T47D (cell line): ENCODE results near the gene UBE2R2.
A peak's percentile ranks its signal among the peaks of the same experiment; 100 is the strongest.
"Not testable (repeated sequence)": the region's sequence is repeated elsewhere in the genome, so short reads cannot be mapped to it uniquely, and the experiment has no call there.

ENCODE experiments used
- DNase-seq, 2 experiments: peaks; one replicate each; pipeline versions ENCODE4 v3.0.0 to v3.0.0-alpha.2; 2011 to 2012; ENCODE audit warnings: low read depth in 1 of 2, low spot score in 1 of 2
- JUND ChIP-seq: IDR thresholded peaks from 2 replicates; pipeline ENCODE4 v1.6.1; 2012; ENCODE audit warnings: low read depth
- in situ Hi-C: cut with HindIII; loops from 2 replicates; pipeline ENCODE4 v1.10.0; 2016; ENCODE audit warnings: low sequenced_read_pairs, low pct_unique_long_range_greater_than_20kb

UBE2R2 gene

DNA sequence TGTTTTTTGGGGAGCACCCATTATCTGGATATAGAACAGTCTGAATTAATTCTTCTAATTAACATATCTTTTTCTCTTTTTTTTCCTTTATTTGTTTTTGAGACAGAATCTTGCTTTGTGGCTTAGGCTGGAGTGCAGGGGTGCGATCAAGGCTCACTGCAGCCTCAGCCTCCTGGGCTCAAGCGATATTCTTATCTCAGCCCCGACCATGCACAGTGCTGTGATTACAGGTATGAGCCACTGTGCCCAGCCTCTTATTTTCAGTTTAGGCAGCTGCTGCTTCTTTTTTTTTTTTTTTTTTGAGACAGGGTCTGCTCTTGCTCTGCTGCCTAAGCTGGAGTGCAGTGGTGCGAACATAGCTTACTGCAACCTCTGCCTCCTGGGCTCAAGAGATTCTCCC is 20.2 kb downstream of the UBE2R2 start:
- TF ChIP-seq JUND: no peak
- no peak for DNase-seq
- in situ Hi-C loops: no loop called here

DNA sequence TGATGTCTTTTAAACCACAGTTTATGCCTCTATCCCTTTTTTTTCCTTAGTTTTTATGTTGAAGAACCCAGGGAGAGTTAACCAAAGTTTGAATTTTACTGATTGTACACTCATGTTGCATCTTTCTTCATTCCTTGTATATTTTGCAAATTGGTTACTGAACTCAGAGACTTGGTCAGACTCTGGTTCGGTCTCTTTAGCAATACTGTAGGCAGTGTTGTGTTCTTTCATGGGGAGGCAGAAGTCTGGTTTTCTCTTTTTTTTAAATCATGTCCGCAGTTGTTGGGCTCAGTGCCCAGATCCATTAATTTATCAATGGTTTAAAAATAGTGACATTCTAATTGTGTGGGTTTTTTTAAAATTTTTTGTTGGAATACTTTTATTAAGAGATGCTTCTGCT is 23.4 kb downstream of the UBE2R2 start:
- in situ Hi-C loops: no loop called here
- DNase-seq: no peak
- no peak for TF ChIP-seq JUND

DNA sequence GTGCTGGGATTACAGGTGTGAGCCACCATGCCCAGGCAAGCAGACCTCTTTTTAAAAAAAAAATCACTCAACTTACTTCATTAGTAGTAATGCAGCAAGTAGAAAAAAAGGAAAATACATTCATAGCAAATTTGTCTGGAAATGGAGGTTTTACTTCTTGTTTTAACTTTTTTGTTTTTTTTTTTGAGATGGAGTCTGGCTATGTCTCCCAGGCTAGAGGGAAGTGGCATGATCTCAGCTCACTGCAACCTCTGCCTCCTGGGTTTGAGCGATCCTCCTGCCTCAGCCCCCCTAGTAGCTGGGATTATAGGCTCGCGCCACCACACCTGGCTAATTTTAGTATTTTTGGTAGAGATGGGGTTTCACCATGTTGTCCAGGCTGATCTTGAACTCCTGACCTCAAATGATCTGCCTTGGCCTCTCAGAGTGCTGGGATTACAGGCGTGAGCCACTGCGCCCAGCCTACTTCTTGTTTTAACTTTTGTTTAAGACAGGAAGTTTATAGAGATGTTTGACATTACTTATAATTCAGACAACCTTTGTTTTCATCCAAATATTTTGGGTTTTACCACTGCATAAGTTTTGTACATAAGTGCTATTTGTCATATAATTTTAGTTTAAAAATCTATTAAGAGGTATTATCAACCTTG is 26.5 kb downstream of the UBE2R2 start:
- TF ChIP-seq JUND: no peak
- in situ Hi-C loops: no loop called here
- DNase-seq: no peak

DNA sequence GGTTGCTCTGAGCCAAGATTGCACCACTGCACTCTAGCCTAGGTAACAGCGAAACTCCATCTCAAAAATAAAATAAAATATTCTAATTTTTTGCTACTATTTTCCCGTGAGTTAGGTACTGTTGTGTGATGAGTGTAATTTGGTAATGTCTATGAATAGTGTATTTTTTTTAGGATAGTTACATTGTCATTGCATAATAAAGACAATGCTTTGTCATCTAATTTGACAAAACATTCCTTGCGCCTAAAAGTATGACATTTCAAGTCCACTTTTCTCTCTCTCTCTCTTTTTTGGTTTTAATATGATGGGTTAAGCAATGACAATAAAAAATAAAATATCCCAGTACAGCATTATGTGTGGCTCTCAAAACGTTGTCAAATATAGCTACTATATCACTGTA is 29.3 kb downstream of the UBE2R2 start:
- in situ Hi-C loops: no loop called here
- DNase-seq: no peak
- TF ChIP-seq JUND: no peak

DNA sequence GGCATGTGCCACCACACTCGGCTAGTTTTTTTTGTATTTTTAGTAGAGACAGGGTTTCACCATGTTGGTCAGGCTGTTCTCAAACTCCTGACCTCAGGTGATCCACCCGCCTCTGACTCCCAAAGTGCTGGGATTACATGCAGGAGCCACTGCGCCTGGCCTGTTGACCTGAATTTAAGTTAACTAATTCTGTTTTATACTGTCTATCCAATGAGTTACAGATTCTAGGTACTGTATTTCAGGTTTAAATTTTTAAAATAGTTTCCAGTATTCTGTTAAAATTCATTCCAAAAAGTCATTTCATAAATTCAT is 30.9 kb downstream of the UBE2R2 start:
- DNase-seq, in situ Hi-C loops: not testable (repeated sequence)

DNA sequence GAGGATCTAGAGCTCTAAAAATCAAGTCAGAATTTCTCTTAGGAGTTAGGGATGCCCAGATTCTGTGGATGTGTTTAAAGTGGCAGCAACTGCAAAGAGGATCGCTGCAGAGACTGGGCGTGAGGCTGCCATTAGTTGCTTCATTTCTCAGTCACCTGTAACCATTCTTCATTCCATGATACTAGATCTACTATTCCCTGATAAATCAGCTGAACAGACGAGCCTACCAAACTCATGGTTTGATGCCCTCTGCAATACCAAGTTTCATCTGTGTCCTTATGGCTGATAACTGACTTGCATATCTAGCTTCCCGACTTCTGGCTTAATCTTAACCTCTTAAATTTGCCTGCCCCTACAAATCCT is 33.3 kb downstream of the UBE2R2 start:
- no peak for DNase-seq
- TF ChIP-seq JUND: no peak
- in situ Hi-C loops: no loop called here

DNA sequence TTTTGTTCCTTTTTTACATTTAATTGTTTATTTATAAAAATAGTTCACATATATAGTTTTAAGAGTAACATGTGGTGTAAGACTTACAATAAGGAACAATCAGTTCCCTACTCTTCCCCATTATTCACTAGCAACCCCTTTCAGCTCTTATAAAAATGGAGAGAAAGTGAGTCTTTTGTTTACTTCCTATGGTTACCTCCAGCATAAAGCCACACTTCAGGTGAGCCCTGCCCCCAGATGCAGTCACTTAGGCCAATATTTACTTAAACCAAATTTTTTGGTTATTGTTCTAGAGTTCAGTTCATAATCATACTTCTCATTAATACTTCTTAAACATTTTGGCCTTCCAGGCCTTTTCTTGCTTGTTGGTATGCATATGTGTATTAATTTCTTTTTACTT is 33.7 kb downstream of the UBE2R2 start:
- in situ Hi-C loops: no loop called here
- no peak for DNase-seq
- no peak for TF ChIP-seq JUND

DNA sequence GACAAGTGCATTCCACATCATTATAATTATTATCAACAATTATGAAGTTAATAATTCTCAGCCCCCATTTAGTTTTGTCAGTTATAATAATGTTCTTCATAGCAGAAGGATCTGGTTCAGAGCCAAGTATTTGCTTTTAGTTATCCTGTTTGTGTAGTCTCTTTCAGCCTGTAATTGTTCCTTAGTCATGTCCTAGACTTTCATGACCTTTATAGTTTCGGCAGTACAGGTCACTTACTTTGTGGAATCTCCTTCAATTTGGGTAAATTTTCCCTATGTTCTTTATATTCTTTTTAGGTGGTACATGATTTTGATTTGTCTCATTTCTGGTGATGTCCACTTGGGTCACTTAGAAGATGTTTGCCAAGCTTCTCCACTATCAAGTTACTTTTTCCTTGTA is 34.3 kb downstream of the UBE2R2 start:
- in situ Hi-C loops: no loop called here
- no peak for TF ChIP-seq JUND
- DNase-seq: no peak

DNA sequence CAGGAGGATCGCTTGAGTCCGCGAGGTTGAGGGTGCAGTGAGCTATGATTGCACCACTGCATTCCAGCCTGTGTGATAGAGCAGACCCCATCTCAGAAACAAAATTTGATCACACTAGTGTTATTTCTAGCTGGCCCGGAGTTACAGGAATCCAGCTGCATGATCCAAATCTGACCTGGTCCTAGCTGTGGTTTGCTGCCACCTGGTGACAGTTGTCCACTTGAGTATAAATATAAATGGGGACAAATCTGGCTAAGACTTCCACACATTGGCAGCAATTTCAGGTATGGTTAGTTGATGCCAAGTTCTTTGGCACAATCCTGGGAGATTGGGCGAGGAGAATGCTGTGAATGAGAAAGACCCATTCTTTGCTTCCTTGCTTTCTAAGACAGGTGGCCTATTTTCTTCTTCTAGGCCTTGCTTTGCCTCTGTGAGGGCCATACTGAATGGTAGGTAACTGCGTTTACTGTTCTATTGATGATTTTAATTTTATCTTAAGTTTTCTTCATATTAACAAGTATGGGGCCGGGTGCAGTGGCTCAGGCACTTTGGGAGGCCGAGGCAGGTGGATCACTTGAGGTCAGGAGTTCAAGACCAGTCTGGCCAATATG is 35.4 kb downstream of the UBE2R2 start:
- in situ Hi-C loops: no loop called here
- DNase-seq: peak in 1 of 2 experiments; percentile 76
- TF ChIP-seq JUND: no peak

DNA sequence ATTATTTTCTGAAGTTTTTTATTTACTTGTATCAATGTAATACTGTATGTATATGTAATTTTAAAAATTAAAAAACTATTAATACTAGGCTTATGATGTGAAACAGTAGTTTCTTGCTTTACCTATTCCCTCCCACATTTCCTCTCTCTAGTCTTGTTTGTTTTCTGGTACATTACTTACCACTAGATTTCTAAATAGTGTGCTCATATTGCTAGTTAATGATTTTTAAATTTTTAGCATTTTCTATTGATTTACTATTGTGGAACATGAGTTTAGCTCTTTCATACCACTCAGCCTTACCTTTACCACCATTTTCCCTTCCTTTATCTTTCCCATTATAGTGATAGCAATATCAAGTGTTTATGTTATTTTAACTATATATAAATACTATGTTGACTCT is 39.3 kb downstream of the UBE2R2 start:
- no peak for DNase-seq
- no peak for TF ChIP-seq JUND
- in situ Hi-C loops: no loop called here

DNA sequence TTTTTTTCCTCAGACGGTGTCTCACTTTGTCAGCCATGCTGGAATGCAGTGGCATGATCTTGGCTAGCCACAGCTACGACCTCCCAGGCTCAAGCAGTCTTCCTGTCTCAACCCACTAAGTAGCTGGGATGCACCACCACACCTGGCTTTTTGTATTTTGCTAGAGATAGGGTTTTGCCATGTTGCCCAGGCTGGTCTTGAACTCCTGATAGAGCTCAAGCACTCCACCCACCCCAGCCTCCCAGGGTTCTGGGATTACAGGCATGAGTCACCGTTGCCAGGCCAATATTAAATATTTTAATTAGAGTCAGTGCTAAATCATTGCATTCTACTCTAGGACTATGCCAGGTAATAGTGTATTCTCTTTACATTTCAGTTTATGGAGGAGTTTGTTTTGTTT is 41.5 kb downstream of the UBE2R2 start:
- DNase-seq: no peak
- in situ Hi-C loops: no loop called here

DNA sequence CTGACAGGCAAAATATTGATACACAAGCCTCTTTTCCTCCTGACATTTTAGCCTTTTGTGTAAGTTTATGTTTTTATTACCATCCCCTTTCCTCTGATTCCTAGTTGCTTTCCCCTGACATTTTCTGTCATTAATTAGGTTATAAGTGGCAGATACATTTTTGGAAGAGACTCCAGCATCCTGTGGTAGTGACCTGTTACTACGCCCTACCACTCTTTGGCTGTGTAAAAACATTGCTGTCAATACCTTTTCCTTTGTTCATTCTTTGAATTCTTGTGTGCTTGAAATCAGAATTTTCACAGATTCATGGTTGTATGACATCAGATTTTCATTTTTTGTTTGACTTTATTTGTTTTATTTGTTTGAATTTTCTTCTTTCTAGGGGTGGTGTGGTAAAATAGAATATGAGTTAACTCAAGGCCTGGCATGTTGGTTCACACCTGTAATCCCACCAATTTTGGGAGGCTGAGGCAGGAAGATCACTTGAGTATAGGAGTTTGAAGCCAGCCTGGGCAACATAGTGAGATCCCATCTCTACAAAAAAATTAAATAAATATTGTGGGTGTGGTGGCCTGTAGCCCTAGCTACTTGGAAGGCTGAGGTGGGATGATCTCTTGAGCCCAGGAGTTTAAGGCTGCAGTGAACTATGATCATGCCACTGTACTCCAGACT is 43.4 kb downstream of the UBE2R2 start:
- in situ Hi-C loops: no loop called here
- TF ChIP-seq JUND: no peak
- DNase-seq: no peak

More for the DNA sequence above, 41.5 kb downstream of the UBE2R2 start:
- no peak for TF ChIP-seq JUND

DNA sequence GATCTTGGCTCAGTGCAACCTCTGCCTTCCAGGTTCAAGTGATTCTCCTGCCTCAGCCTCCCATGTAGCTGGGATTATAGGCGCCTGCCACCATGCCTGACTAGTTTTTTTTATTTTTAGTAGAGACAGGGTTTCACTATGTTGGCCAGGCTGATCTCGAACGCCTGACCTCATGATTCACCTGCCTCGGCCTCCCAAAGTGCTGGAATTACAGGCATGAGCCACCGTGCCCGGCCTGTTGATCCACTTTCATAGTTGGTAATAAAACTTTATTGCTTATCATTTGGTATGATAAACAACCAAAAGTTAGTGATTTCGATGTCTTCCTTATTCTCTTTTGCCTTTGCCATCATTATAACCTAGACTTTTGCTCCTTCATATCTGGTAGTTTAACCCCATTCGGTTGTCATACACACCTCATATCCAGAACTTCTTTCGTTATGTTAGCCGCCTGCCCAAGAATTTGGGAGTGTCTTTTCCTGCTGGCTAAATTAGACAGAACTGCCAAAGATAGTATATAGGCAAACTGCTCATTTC is 45.0 kb downstream of the UBE2R2 start:
- no peak for TF ChIP-seq JUND
- in situ Hi-C loops: no loop called here
- no peak for DNase-seq

DNA sequence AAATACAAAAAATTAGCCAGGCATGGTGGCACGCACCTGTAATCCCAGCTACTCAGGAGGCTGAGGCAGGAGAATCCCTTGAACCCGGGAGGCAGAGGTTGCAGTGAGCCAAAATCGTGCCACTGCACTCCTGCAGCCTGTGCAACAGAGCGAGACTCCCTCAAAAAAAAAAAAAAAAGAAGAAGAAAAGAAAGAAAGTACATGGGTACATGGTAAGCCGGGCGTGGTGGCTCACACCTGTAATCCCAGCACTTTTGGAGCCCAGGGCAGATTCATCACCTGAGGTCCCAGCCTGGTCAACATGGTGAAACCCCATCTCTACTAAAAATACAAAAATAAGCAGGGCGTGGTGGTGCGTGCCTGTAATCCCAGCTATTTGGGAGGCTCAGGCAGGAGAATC is 46.1 kb downstream of the UBE2R2 start:
- in situ Hi-C loops, DNase-seq: not testable (repeated sequence)
